B cell (primary cell): ENCODE measurements around the gene UBR2. TPM values are rescaled to one million over a fixed set of nuclear protein-coding genes. Genes with fewer than 3 reads are reported as not detected.
A peak's percentile ranks its signal among the peaks of the same experiment; 100 is the strongest.

Source experiments
- ATAC-seq: fragments of 200-7000 bp; cut with Tn5 transposase; one replicate; pipeline ENCODE4 v1.10.0; 2021; ENCODE audit warnings: low read depth, mild to moderate bottlenecking, moderate number of reproducible peaks, moderate library complexity
- CTCF ChIA-PET: fragments of 350-600 bp; sonication (Branson Sonifier 250); formaldehyde crosslinking; loops from one replicate; lab custom pipeline; 2021; ENCODE audit warnings: antibody characterized with exemption, inconsistent platforms; lab: Charles Lee
- POLR2A ChIA-PET: fragments of 350-600 bp; sonication (Branson Sonifier 250); formaldehyde crosslinking; loops from one replicate; lab custom pipeline; 2021; ENCODE audit warnings: antibody characterized with exemption; lab: Charles Lee
- DNase-seq: peaks from one replicate; pipeline ENCODE4 v3.0.0; 2013
- H2AFZ ChIP-seq: 2 replicates; pipeline ENCODE4 v1.6.1; 2012; ENCODE audit warnings: mild to moderate bottlenecking, low read depth, low read length; ENCODE audit not compliant: insufficient read depth, poor library complexity, severe bottlenecking
- H3K27ac ChIP-seq, 2 donors: 1 replicate in 1 of 2; 2 replicates in 1 of 2; pipeline ENCODE4 v1.5.1; 2012 to 2013; ENCODE audit warnings: low read length in 2 of 2, mild to moderate bottlenecking in 2 of 2, moderate library complexity in 1 of 2
- H3K27me3 ChIP-seq, 4 experiments: fragments of 200-600 bp in 1 of 4; sonication (generic) in 1 of 4; replicated peaks in 1 of 4; 1 replicate in 2 of 4; 2 replicates in 2 of 4; pipeline versions ENCODE4 v1.6.1 to v1.7.0; 2013 to 2016; ENCODE audit warnings: low read length in 3 of 4, mild to moderate bottlenecking in 2 of 4, mixed read lengths in 1 of 4, moderate library complexity in 1 of 4; ENCODE audit not compliant: insufficient read depth in 4 of 4, control insufficient read depth in 3 of 4; ENCODE audit errors: control extremely low read depth in 1 of 4
- H3K36me3 ChIP-seq, 2 experiments: replicated peaks in 1 of 2; 1 replicate in 1 of 2; 2 replicates in 1 of 2; pipeline versions ENCODE4 v1.6.1 to v1.7.1; 2013; ENCODE audit warnings: low read length in 1 of 2; ENCODE audit not compliant: insufficient read depth in 2 of 2, control insufficient read depth in 1 of 2; ENCODE audit errors: control extremely low read depth in 1 of 2, extremely low read depth in 1 of 2
- H3K4me1 ChIP-seq, 2 donors: fragments of 200-600 bp in 1 of 2; sonication (generic) in 1 of 2; 1 replicate in 1 of 2; 2 replicates in 1 of 2; pipeline versions ENCODE4 v1.5.1 to v1.6.1; 2013 to 2017; ENCODE audit warnings: low read length in 2 of 2; ENCODE audit not compliant: control insufficient read depth in 2 of 2, insufficient read depth in 2 of 2
- H3K4me2 ChIP-seq: replicated peaks from 2 replicates; pipeline ENCODE3; 2012; ENCODE audit warnings: mild to moderate bottlenecking, low read depth, low read length; ENCODE audit not compliant: poor library complexity, severe bottlenecking
- H3K4me3 ChIP-seq, 5 experiments: fragments of 200-600 bp in 1 of 5; sonication (generic) in 1 of 5; 1 replicate in 3 of 5; 2 replicates in 2 of 5; pipeline versions ENCODE4 v1.5.1 to v1.7.0; 2011 to 2016; ENCODE audit warnings: low read length in 4 of 5, mild to moderate bottlenecking in 4 of 5, low read depth in 2 of 5, control low read depth in 1 of 5, moderate library complexity in 1 of 5; ENCODE audit not compliant: insufficient read depth in 1 of 5; ENCODE audit errors: control extremely low read depth in 1 of 5, extremely low read depth in 1 of 5
- H3K79me2 ChIP-seq: fragments of 200-600 bp; sonication (generic); one replicate; pipeline ENCODE4 v1.6.0; 2016; ENCODE audit warnings: low read length; ENCODE audit not compliant: control insufficient read depth, insufficient read depth
- H3K9ac ChIP-seq: fragments of 200-600 bp; sonication (generic); 2 replicates; pipeline ENCODE4 v1.6.1; 2017; ENCODE audit warnings: mild to moderate bottlenecking, low read length, moderate library complexity
- H3K9me3 ChIP-seq, 3 donors: one replicate each; pipeline versions ENCODE4 v1.6.1 to v1.7.1; 2013; ENCODE audit warnings: low read length in 2 of 3; ENCODE audit not compliant: control insufficient read depth in 2 of 3, insufficient read depth in 1 of 3; ENCODE audit errors: control extremely low read depth in 1 of 3
- H4K20me1 ChIP-seq: 2 replicates; pipeline ENCODE4 v1.6.0; 2012; ENCODE audit warnings: mild to moderate bottlenecking, low read length; ENCODE audit not compliant: insufficient read depth, control insufficient read depth, poor library complexity, severe bottlenecking
- H3K27ac Mint-ChIP-seq: one replicate; pipeline ENCODE4 v1.8.0; 2021; ENCODE audit warnings: mixed read lengths
- H3K27me3 Mint-ChIP-seq: one replicate; pipeline ENCODE4 v1.8.0; 2021; ENCODE audit warnings: mixed read lengths
- H3K4me1 Mint-ChIP-seq: one replicate; pipeline ENCODE4 v1.8.0; 2021; ENCODE audit warnings: mixed read lengths
- H3K4me3 Mint-ChIP-seq: one replicate; pipeline ENCODE4 v1.8.0; 2021; ENCODE audit warnings: mixed read lengths
- H3K9me3 Mint-ChIP-seq: one replicate; pipeline ENCODE4 v1.8.0; 2022; ENCODE audit warnings: mixed read lengths; ENCODE audit not compliant: insufficient read depth
- CTCF ChIP-seq: fragments of 200-600 bp; IDR thresholded peaks from one replicate; pipeline ENCODE4 v1.8.0; 2022; ENCODE audit warnings: antibody characterized with exemption, mild to moderate bottlenecking
- EZH2 ChIP-seq: IDR thresholded peaks from 2 replicates; pipeline ENCODE4 v1.6.1; 2012; ENCODE audit warnings: borderline replicate concordance, low read depth, mild to moderate bottlenecking, moderate library complexity, low read length; ENCODE audit not compliant: insufficient read depth, poor library complexity, severe bottlenecking
- WGBS: methylation state at CpG from one replicate; pipeline ENCODE4 v1.1.5; 2013; ENCODE audit warnings: missing lambda C conversion rate; ENCODE audit not compliant: insufficient coverage; 5-methylcytosine and 5-hydroxymethylcytosine counted together
- intact Hi-C: fragments of 100-400 bp; cut with micrococcal nuclease; formaldehyde crosslinking; loops from one replicate; pipeline ENCODE4 v1.10.0; 2022
- polyA plus RNA-seq: library from polyadenylated mRNA; depleted of rRNA; stranded (reverse); fragments of >200 nt; gene quantifications from 2 replicates; pipeline ENCODE4 v1.2.3, GENCODE V29; 2012
- total RNA-seq, 2 donors: library from RNA; stranded (reverse); fragments of 120-200 nt in 1 of 2; gene quantifications; 1 replicate in 1 of 2; 2 replicates in 1 of 2; pipeline versions ENCODE4 v1.2.3 to v1.2.4, GENCODE V29; 2013 to 2022

UBR2 gene
- total and polyA plus RNA-seq, 2 donors (not counting 1 experiment from before 2014, with no cell fraction given): 9.7 to 56.2 TPM

GRCh38 chr6:42642794-42643193 is 79.0 kb downstream of the UBR2 start:
- no peaks in the 10 kb centered on the region for H3K4me1 Mint-ChIP-seq
- TF ChIP-seq EZH2 (no peak), CTCF (no peak)
- Histone ChIP-seq H3K79me2 (no peaks in the 10 kb centered on the region), H3K4me2 (no peak overlapping the region), H3K27me3 (no peaks in the 10 kb centered on the region), H3K9me3 (no peaks in the 10 kb centered on the region), H3K36me3 (peaks cover 26 to 76% of the 10 kb centered on the region in 2 experiments), H3K27ac (no peak overlapping the region), H3K9ac (no peak overlapping the region), H3K4me3 (no peak overlapping the region), H3K4me1 (no peaks in the 10 kb centered on the region), H2AFZ (no peak overlapping the region), H4K20me1 (no peaks in the 10 kb centered on the region)
- intact Hi-C loops: no loop called here
- no peak for ATAC-seq
- POLR2A ChIA-PET: no interaction called here
- H3K27me3 Mint-ChIP-seq: no peaks in the 10 kb centered on the region
- no peak for DNase-seq
- H3K27ac Mint-ChIP-seq: no peak overlapping the region
- CTCF ChIA-PET: interaction anchor here (1.6 kb wide), 1 partner anchor 11 kb away, joined by 3 read pairs; no protein-coding TSS in a partner anchor
- 91% methylated on average over 4 of the region's 5 CpGs for WGBS
- H3K4me3 Mint-ChIP-seq: no peak overlapping the region
- H3K9me3 Mint-ChIP-seq: no peaks in the 10 kb centered on the region

GRCh38 chr6:42644211-42644610 is 80.4 kb downstream of the UBR2 start:
- ChIA-PET POLR2A (no interaction called here), CTCF (no interaction called here)
- no peak overlapping the region for H3K4me3 ChIP-seq
- H4K20me1 ChIP-seq: no peaks in the 10 kb centered on the region
- DNase-seq: no peak
- peak overlapping the region; percentile 26 for H3K27ac Mint-ChIP-seq
- H3K79me2 ChIP-seq: no peaks in the 10 kb centered on the region
- no peak overlapping the region for H3K4me2 ChIP-seq
- H3K27me3 Mint-ChIP-seq: no peaks in the 10 kb centered on the region
- H3K27me3 ChIP-seq: no peaks in the 10 kb centered on the region
- no peaks in the 10 kb centered on the region for H3K4me1 ChIP-seq
- no peak overlapping the region for H3K9ac ChIP-seq
- no peak overlapping the region for H3K4me3 Mint-ChIP-seq
- no peaks in the 10 kb centered on the region for H3K9me3 Mint-ChIP-seq
- intact Hi-C loops: no loop called here
- H3K27ac ChIP-seq: no peak overlapping the region
- peaks cover 30 to 73% of the 10 kb centered on the region in 2 experiments for H3K36me3 ChIP-seq
- TF ChIP-seq CTCF (no peak), EZH2 (no peak)
- ATAC-seq: no peak
- 100% methylated on average over 1 of the region's 3 CpGs for WGBS
- H3K9me3 ChIP-seq: no peaks in the 10 kb centered on the region
- no peaks in the 10 kb centered on the region for H3K4me1 Mint-ChIP-seq
- H2AFZ ChIP-seq: no peak overlapping the region
